Testis (tissue), 3 donors: ENCODE data around the gene EEF2KMT. TPM values are rescaled to one million over a fixed set of nuclear protein-coding genes. Genes with fewer than 3 reads are reported as not detected.
"Not testable (repeated sequence)": the region's sequence is repeated elsewhere in the genome, so short reads cannot be mapped to it uniquely, and the experiment has no call there.

ENCODE experiments used
- DNase-seq: peaks from one replicate; pipeline ENCODE4 v3.0.0-alpha.2; 2019
- H3K27ac ChIP-seq, 2 donors: fragments of 200-600 bp; sonication (generic); one replicate each; pipeline ENCODE4 v1.5.1; 2019
- H3K27me3 ChIP-seq: fragments of 200-600 bp; sonication (generic); one replicate; pipeline ENCODE4 v1.5.1; 2019
- H3K36me3 ChIP-seq: fragments of 200-600 bp; sonication (generic); one replicate; pipeline ENCODE4 v1.5.1; 2017; ENCODE audit warnings: low read depth; ENCODE audit errors: missing control alignments
- H3K4me1 ChIP-seq: fragments of 200-600 bp; sonication (generic); one replicate; pipeline ENCODE4 v1.5.1; 2019
- H3K4me3 ChIP-seq, 2 donors: fragments of 200-600 bp; sonication (generic); one replicate each; pipeline ENCODE4 v1.5.1; 2017 to 2019
- H3K9me3 ChIP-seq: fragments of 200-600 bp; sonication (generic); one replicate; pipeline ENCODE4 v1.5.1; 2017
- CTCF ChIP-seq, 3 experiments: fragments of 450-650 bp in 2 of 3; fragments of 200-600 bp in 1 of 3; sonication (generic) in 1 of 3; IDR thresholded peaks; one replicate each; pipeline ENCODE4 v1.5.1; 2016 to 2019; ENCODE audit warnings: antibody characterized with exemption in 3 of 3, mild to moderate bottlenecking in 2 of 3, moderate library complexity in 1 of 3
- POLR2A ChIP-seq: fragments of 450-650 bp; IDR thresholded peaks from one replicate; pipeline ENCODE4 v1.6.1; 2017; ENCODE audit warnings: antibody characterized with exemption, mild to moderate bottlenecking, moderate library complexity
- WGBS, 2 donors: methylation state at CpG; one replicate each; pipeline ENCODE4 v1.1.5; 2018; 5-methylcytosine and 5-hydroxymethylcytosine counted together
- intact Hi-C: fragments of 100-400 bp; cut with DNase I; formaldehyde crosslinking; loops from one replicate; pipeline ENCODE4 v1.15.1; 2023; ENCODE audit warnings: low total_unique reads
- polyA plus RNA-seq: library from polyadenylated mRNA; stranded (reverse); fragments of 350-450 nt; fragmentation: Illumina TruSeq; extraction: RNeasy Lipid Tissue Mini Kit (QIAGEN cat#74804); gene quantifications from one replicate; pipeline ENCODE4 v1.2.3, GENCODE V29; 2014; ENCODE audit warnings: low read depth, low replicate concordance; ENCODE audit not compliant: insufficient read depth
- total RNA-seq, 2 donors: library from RNA; depleted of rRNA; stranded (reverse); fragments of >200 nt; gene quantifications; one replicate each; pipeline ENCODE4 v1.2.3, GENCODE V29; 2016

EEF2KMT gene
- total and polyA plus RNA-seq, 3 donors from 2014 or later: 20.3 to 36.7 (median 20.6) TPM

DNA sequence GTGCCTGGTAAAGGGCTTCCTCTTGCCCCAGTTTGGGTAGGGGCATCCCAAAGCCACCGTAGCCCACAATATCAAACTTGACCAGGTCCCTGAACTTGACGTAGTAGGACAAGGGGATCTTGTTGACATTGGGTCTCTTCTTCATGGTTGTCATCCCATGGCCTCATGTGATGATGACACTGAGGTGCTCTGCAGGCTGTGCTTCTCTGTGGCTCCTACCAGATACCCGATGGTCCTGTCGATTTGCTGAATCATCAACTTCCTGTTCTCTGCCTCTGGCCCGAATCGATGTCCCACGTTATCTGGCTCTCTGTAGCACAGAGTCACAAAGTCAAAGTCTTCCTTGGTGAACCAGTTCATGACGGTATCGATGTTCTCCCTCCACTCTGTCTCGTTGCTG, 13.3 kb upstream of the EEF2KMT start:
- WGBS, 2 donors: 85 to 94% methylated on average over 10 of the region's 10 CpGs
- DNase-seq, intact Hi-C loops: not testable (repeated sequence)

DNA sequence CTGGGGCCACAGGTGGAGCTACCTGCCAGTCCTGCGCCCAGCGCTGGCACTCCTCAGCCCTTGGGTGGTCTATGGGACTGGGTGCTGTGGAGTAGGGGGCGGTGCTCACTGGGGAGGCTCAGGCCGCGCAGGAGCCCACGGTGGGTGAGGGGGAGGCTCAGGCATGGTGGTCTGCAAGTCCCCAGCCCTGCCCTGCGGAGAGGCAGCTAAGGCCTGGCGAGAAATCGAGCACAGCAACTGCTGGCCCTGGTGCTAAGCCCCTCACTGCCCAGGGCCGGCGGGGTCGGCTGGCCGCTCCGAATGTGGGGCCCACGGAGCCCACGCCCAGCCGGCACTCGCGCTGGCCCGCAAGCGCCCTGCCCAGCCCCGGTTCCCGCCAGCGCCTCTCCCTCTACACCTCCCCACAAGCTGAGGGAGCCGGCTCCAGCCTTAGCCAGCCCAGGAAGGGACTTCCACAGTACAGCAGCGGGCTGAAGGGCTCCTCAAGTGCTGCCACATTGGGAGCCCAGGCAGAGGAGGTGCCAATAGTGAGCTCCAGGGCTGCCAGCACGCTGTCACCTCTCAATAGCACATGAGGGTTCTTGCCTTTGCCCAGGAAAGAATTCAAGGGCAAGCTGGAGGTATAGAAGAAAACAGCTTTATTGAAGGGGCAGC, 11.0 kb upstream of the EEF2KMT start:
- TF ChIP-seq POLR2A (no peak), CTCF (IDR thresholded peaks at IDR 0.05) (no peak)
- Histone ChIP-seq H3K27ac (no peak overlapping the region), H3K4me1 (no peaks in the 10 kb centered on the region), H3K9me3 (no peaks in the 10 kb centered on the region), H3K27me3 (no peaks in the 10 kb centered on the region), H3K36me3 (no peaks in the 10 kb centered on the region), H3K4me3 (peak overlapping the region in 1 of 2 donors; percentile 31)
- whole genome bisulfite sequencing, 2 donors: 63 to 70% methylated on average over 7 to 27 of the region's 27 CpGs
- no peak for DNase-seq
- intact Hi-C loops: no loop called here

More for the DNA sequence above, 13.3 kb upstream of the EEF2KMT start:
- H3K27ac ChIP-seq, H3K4me1 ChIP-seq, H3K9me3 ChIP-seq, H3K36me3 ChIP-seq, H3K4me3 ChIP-seq, H3K27me3 ChIP-seq: not testable (repeated sequence)

GRCh38 chr16:5105039-5105438, 7.4 kb upstream of the EEF2KMT start:
- H3K27me3 ChIP-seq, intact Hi-C loops, H3K9me3 ChIP-seq, H3K4me1 ChIP-seq, H3K27ac ChIP-seq, H3K36me3 ChIP-seq, DNase-seq, H3K4me3 ChIP-seq: not testable (repeated sequence)
- 68 to 76% methylated on average over 5 of the region's 5 CpGs for WGBS, 2 donors

DNA sequence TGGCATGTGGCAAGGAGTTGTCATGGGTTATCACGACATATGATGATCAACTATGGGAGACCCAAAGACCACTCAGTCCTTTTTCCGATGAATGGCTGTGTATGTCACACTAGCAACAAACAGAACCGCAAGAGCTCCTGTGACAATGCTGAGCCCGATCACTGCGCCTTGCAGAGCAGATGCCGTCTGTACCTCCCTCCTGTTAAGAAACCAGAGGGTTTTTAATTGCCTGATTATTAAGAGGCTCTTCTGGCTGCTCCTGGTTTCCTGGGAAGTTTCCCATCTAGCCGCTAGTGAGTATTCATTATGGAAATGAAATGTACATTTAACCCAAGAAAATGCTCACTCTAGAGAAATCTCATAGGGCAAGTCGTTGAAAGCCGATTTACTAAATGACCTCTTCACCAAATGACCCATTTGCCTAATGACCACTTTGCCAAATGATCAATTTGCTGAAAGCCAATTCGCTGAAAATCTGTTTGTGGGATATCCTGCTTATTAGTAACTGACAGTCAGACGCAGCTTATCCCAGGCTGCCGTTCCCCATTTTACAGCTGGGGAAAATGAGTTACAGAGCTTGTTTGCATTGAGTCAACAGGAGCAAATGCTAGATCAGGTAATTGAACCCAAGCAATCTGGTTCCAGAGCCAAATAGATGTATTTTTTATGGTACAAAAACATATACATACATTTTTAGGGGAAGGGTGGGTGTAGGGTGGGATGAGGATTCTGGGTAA, 5.9 kb upstream of the EEF2KMT start:
- H3K4me3 ChIP-seq: not testable (repeated sequence)
- 90 to 94% methylated on average over 12 of the region's 12 CpGs for WGBS, 2 donors

DNA sequence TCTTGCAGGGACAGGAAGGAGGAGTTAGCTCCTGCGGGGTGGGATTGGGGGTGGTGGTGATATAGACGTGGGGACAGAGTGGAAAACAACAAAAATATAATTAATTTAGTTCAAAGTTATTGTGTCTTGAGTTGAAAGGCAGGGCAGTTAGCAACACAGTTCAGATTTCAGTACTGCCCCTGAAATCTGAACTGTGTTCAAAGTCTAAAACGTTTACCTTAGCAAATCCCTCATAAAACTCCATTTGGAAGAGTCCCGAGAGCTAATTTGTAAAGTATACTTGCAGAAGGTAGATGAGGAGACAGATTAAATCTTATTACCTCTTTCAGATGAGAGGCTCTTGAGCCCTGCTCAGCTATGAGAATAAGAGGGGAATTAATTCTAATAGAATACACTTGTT, 1.6 kb upstream of the EEF2KMT start:
- H3K36me3 ChIP-seq, H3K27ac ChIP-seq, H3K9me3 ChIP-seq, H3K4me1 ChIP-seq, DNase-seq, H3K27me3 ChIP-seq, intact Hi-C loops: not testable (repeated sequence)
- H3K4me3 ChIP-seq: peak overlapping the region in 1 of 2 donors; percentile 86
- 6% methylated on average over 3 to 4 of the region's 4 CpGs for WGBS, 2 donors

More for the DNA sequence above, 5.9 kb upstream of the EEF2KMT start:
- H3K27me3 ChIP-seq, H3K27ac ChIP-seq, intact Hi-C loops, DNase-seq, H3K36me3 ChIP-seq, H3K9me3 ChIP-seq, H3K4me1 ChIP-seq: not testable (repeated sequence)

GRCh38 chr16:5098221-5099159, 895 bp upstream of the EEF2KMT start:
- DNase-seq: peak; percentile 70
- H3K4me1 ChIP-seq, H3K9me3 ChIP-seq, intact Hi-C loops, H3K27me3 ChIP-seq, H3K36me3 ChIP-seq: not testable (repeated sequence)
- WGBS, 2 donors: 1 to 3% methylated on average over 9 to 61 of the region's 67 CpGs
- Histone ChIP-seq H3K27ac (peak overlapping the region; percentile 78 to 83), H3K4me3 (peak overlapping the region; percentile 75 to 86)

DNA sequence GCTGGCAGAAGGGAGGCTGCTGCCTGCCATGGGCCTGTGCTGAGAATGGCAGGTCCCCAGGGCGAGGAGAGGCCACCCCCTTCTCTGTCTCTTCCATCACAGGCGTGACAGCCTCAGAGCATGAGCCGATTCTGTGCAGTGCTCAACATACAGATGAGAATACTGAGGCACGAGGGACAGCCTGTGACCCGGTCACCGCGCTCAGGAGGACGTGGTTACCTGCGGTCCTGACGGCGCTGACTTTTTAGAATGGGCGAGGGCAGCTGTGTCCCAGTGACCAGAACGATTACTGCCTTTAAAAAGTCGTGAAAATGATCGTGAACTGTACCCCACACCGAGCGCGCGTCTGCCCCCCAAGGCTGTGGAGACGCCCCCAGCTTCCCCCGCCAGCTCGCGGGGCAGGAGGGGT, 530 bp downstream of the EEF2KMT start:
- DNase-seq: peak; percentile 37
- H3K4me1 ChIP-seq, H3K36me3 ChIP-seq, H3K9me3 ChIP-seq, intact Hi-C loops, H3K27me3 ChIP-seq: not testable (repeated sequence)
- WGBS, 2 donors: 1% methylated on average over 20 of the region's 23 CpGs; no CpG with 5 or more reads in 1 of the 2 donors
- Histone ChIP-seq H3K27ac (peak overlapping the region; percentile 24 to 67), H3K4me3 (peak overlapping the region; percentile 75 to 86)

- H3K27me3 ChIP-seq, H3K4me1 ChIP-seq, intact Hi-C loops, DNase-seq, H3K9me3 ChIP-seq, H3K36me3 ChIP-seq, H3K27ac ChIP-seq: not testable (repeated sequence)
- 16 to 26% methylated on average over 5 to 7 of the region's 7 CpGs for WGBS, 2 donors
- peak overlapping the region in 1 of 2 donors; percentile 86 for H3K4me3 ChIP-seq
Measured at GRCh38 chr16:5096437-5097060, 1.0 kb downstream of the EEF2KMT start.

GRCh38 chr16:5095145-5095830, 2.3 kb downstream of the EEF2KMT start:
- H3K9me3 ChIP-seq, DNase-seq, intact Hi-C loops, H3K4me3 ChIP-seq, H3K36me3 ChIP-seq, H3K27ac ChIP-seq, H3K4me1 ChIP-seq, H3K27me3 ChIP-seq: not testable (repeated sequence)
- 65 to 76% methylated on average over 10 to 11 of the region's 11 CpGs for WGBS, 2 donors

GRCh38 chr16:5093746-5094145, 3.8 kb downstream of the EEF2KMT start:
- H3K4me3 ChIP-seq, H3K9me3 ChIP-seq, H3K4me1 ChIP-seq, intact Hi-C loops, H3K27ac ChIP-seq, DNase-seq, H3K36me3 ChIP-seq, H3K27me3 ChIP-seq: not testable (repeated sequence)
- WGBS, 2 donors: 76 to 81% methylated on average over 10 of the region's 11 CpGs
